Gastrocnemius medialis (tissue), 4 donors: ENCODE data around the gene NUDT7.

Source experiments
- POLR2A ChIP-seq, 2 donors: fragments of 450-650 bp; IDR thresholded peaks; one replicate each; pipeline ENCODE4 v1.6.1; 2017; ENCODE audit warnings: antibody characterized with exemption in 2 of 2, mild to moderate bottlenecking in 2 of 2, moderate library complexity in 2 of 2
- TF ChIP-seq, protein P1 (sequence below), 5 experiments: fragments of 450-650 bp in 3 of 5; fragments of 200-600 bp in 2 of 5; sonication (generic) in 2 of 5; IDR thresholded peaks in 4 of 5; conservative IDR thresholded peaks in 1 of 5; 1 replicate in 4 of 5; 2 replicates in 1 of 5; pipeline ENCODE4 v1.5.1; 2016 to 2019; ENCODE audit warnings: antibody characterized with exemption in 5 of 5, mild to moderate bottlenecking in 3 of 5, moderate library complexity in 3 of 5

DNA sequence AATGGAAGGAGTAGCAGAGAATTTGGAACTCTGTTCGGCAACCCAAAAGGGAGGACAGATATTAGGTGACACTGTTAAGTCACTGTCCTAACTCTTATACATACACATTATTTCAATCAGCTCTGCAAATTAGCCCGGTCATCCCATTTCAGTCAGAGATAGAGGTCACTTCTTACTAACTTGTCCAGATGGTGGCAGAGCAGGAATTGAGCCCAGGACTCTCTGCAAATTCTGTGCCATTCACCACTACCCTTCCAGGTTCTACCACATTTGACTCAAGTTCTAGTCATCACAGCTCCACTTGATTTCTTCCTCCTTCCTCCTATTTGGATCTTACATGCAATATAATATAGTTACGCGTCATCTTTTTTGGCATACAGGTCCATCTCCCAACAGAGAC lies 35.9 kb upstream of the NUDT7 start:
- TF ChIP-seq, protein P1, sequence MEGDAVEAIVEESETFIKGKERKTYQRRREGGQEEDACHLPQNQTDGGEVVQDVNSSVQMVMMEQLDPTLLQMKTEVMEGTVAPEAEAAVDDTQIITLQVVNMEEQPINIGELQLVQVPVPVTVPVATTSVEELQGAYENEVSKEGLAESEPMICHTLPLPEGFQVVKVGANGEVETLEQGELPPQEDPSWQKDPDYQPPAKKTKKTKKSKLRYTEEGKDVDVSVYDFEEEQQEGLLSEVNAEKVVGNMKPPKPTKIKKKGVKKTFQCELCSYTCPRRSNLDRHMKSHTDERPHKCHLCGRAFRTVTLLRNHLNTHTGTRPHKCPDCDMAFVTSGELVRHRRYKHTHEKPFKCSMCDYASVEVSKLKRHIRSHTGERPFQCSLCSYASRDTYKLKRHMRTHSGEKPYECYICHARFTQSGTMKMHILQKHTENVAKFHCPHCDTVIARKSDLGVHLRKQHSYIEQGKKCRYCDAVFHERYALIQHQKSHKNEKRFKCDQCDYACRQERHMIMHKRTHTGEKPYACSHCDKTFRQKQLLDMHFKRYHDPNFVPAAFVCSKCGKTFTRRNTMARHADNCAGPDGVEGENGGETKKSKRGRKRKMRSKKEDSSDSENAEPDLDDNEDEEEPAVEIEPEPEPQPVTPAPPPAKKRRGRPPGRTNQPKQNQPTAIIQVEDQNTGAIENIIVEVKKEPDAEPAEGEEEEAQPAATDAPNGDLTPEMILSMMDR (IDR thresholded peaks at IDR 0.05 in 4 of 5, conservative IDR thresholded peaks at IDR 0.05 in 1 of 5): no peak
- no peak for TF ChIP-seq POLR2A (IDR thresholded peaks at IDR 0.05)
